Activated CD4-positive, alpha-beta T cell treated with anti-CD3 and anti-CD28 coated beads, Interleukin-2, amount 10 ng/mL, durations not matched to agents 7 days and 5 days (primary cell): ENCODE data around the gene LOXHD1. TPM values are rescaled to one million over a fixed set of nuclear protein-coding genes. Genes with fewer than 3 reads are reported as not detected.

Experiments used
- CTCF ChIA-PET: fragments of 350-600 bp; sonication (Branson Sonifier 250); formaldehyde crosslinking; loops from one replicate; lab custom pipeline; 2021; ENCODE audit warnings: antibody characterized with exemption; lab: Charles Lee
- POLR2A ChIA-PET: fragments of 350-600 bp; sonication (Branson Sonifier 250); formaldehyde crosslinking; loops from one replicate; lab custom pipeline; 2021; ENCODE audit warnings: antibody characterized with exemption; lab: Charles Lee
- DNase-seq: peaks from one replicate; pipeline ENCODE4 v3.0.0-alpha.2; 2020
- H3K27ac Mint-ChIP-seq: one replicate; pipeline ENCODE4 v1.8.0; 2021; ENCODE audit warnings: mild to moderate bottlenecking, moderate library complexity, mixed read lengths
- H3K27me3 Mint-ChIP-seq: one replicate; pipeline ENCODE4 v1.8.0; 2021; ENCODE audit warnings: mixed read lengths
- H3K36me3 Mint-ChIP-seq: one replicate; pipeline ENCODE4 v1.8.0; 2021; ENCODE audit warnings: low read depth, mixed read lengths
- H3K4me1 Mint-ChIP-seq: one replicate; pipeline ENCODE4 v1.8.0; 2021; ENCODE audit warnings: mixed read lengths
- H3K4me3 Mint-ChIP-seq: one replicate; pipeline ENCODE4 v1.8.0; 2021; ENCODE audit warnings: mild to moderate bottlenecking, moderate library complexity, mixed read lengths
- H3K9me3 Mint-ChIP-seq: one replicate; pipeline ENCODE4 v1.8.0; 2021; ENCODE audit warnings: mixed read lengths
- total RNA-seq, 2 experiments: library from RNA; stranded (reverse); gene quantifications; one replicate each; pipeline ENCODE4 v1.2.3, GENCODE V29; 2021

LOXHD1 gene
- total RNA-seq, 2 experiments from 2014 or later: 0.25 to 0.35 TPM

- H3K4me1 Mint-ChIP-seq: no peaks in the 10 kb centered on the region
- DNase-seq: no peak
- CTCF ChIA-PET: interaction anchor here (1.0 kb wide), 1 partner anchor 80 kb away, joined by 3 read pairs; no protein-coding TSS in a partner anchor
- POLR2A ChIA-PET: no interaction called here
- H3K4me3 Mint-ChIP-seq: no peak overlapping the region
- H3K36me3 Mint-ChIP-seq: no peaks in the 10 kb centered on the region
- peaks cover 13% of the 10 kb centered on the region for H3K9me3 Mint-ChIP-seq
- H3K27me3 Mint-ChIP-seq: peaks cover 7% of the 10 kb centered on the region
- no peak overlapping the region for H3K27ac Mint-ChIP-seq
Measured at GRCh38 chr18:46577546-46577945, 79.5 kb downstream of the LOXHD1 start.

GRCh38 chr18:46575851-46576250 lies 81.2 kb downstream of the LOXHD1 start:
- Mint-ChIP-seq H3K4me3 (no peak overlapping the region), H3K27ac (no peak overlapping the region), H3K36me3 (no peaks in the 10 kb centered on the region), H3K27me3 (no peaks in the 10 kb centered on the region), H3K4me1 (no peaks in the 10 kb centered on the region), H3K9me3 (peaks cover 2% of the 10 kb centered on the region)
- ChIA-PET CTCF (interaction anchor here (1.0 kb wide), 1 partner anchor 42 kb away, joined by 3 read pairs; no protein-coding TSS in a partner anchor), POLR2A (no interaction called here)
- no peak for DNase-seq

GRCh38 chr18:46574743-46575115 lies 82.3 kb downstream of the LOXHD1 start:
- CTCF ChIA-PET: interaction anchor here (1.0 kb wide), 1 partner anchor 9 kb away, joined by 3 read pairs; no protein-coding TSS in a partner anchor
- Mint-ChIP-seq H3K27ac (no peak overlapping the region), H3K9me3 (peaks cover under 1% of the 10 kb centered on the region), H3K27me3 (no peaks in the 10 kb centered on the region), H3K36me3 (no peaks in the 10 kb centered on the region), H3K4me1 (no peaks in the 10 kb centered on the region), H3K4me3 (no peak overlapping the region)
- DNase-seq: no peak
- POLR2A ChIA-PET: no interaction called here

GRCh38 chr18:46574000-46574742 lies 82.8 kb downstream of the LOXHD1 start:
- H3K27ac Mint-ChIP-seq: no peak overlapping the region
- H3K27me3 Mint-ChIP-seq: no peaks in the 10 kb centered on the region
- POLR2A ChIA-PET: no interaction called here
- CTCF ChIA-PET: no interaction called here
- H3K4me1 Mint-ChIP-seq: no peaks in the 10 kb centered on the region
- H3K36me3 Mint-ChIP-seq: no peaks in the 10 kb centered on the region
- DNase-seq: no peak
- no peaks in the 10 kb centered on the region for H3K9me3 Mint-ChIP-seq
- no peak overlapping the region for H3K4me3 Mint-ChIP-seq

GRCh38 chr18:46573156-46573555 lies 83.9 kb downstream of the LOXHD1 start:
- Mint-ChIP-seq H3K9me3 (no peaks in the 10 kb centered on the region), H3K36me3 (no peaks in the 10 kb centered on the region), H3K27me3 (peaks cover 4% of the 10 kb centered on the region), H3K4me1 (no peaks in the 10 kb centered on the region), H3K27ac (no peak overlapping the region), H3K4me3 (no peak overlapping the region)
- DNase-seq: no peak
- ChIA-PET POLR2A (no interaction called here), CTCF (no interaction called here)

GRCh38 chr18:46571756-46572155 lies 85.3 kb downstream of the LOXHD1 start:
- ChIA-PET POLR2A (no interaction called here), CTCF (interaction anchor here (0.6 kb wide), 1 partner anchor 595 kb away, joined by 4 read pairs; no protein-coding TSS in a partner anchor)
- no peak for DNase-seq
- Mint-ChIP-seq H3K36me3 (no peaks in the 10 kb centered on the region), H3K4me1 (no peaks in the 10 kb centered on the region), H3K27ac (no peak overlapping the region), H3K9me3 (no peaks in the 10 kb centered on the region), H3K27me3 (peaks cover 7% of the 10 kb centered on the region), H3K4me3 (no peak overlapping the region)

- no peaks in the 10 kb centered on the region for H3K4me1 Mint-ChIP-seq
- POLR2A ChIA-PET: no interaction called here
- peaks cover 7% of the 10 kb centered on the region for H3K27me3 Mint-ChIP-seq
Measured at GRCh38 chr18:46570666-46571065, 86.4 kb downstream of the LOXHD1 start.

GRCh38 chr18:46570134-46570533 lies 86.9 kb downstream of the LOXHD1 start:
- H3K27ac Mint-ChIP-seq: no peak overlapping the region
- H3K27me3 Mint-ChIP-seq: peaks cover 7% of the 10 kb centered on the region
- DNase-seq: no peak
- no peak overlapping the region for H3K4me3 Mint-ChIP-seq
- POLR2A ChIA-PET: no interaction called here
- H3K36me3 Mint-ChIP-seq: no peaks in the 10 kb centered on the region
- CTCF ChIA-PET: no interaction called here
- no peaks in the 10 kb centered on the region for H3K9me3 Mint-ChIP-seq
- H3K4me1 Mint-ChIP-seq: no peaks in the 10 kb centered on the region

More at GRCh38 chr18:46570666-46571065, 86.4 kb downstream of the LOXHD1 start:
- CTCF ChIA-PET: no interaction called here
- Mint-ChIP-seq H3K36me3 (no peaks in the 10 kb centered on the region), H3K27ac (no peak overlapping the region), H3K9me3 (no peaks in the 10 kb centered on the region), H3K4me3 (no peak overlapping the region)
- DNase-seq: no peak

GRCh38 chr18:46569211-46569610 lies 87.8 kb downstream of the LOXHD1 start:
- DNase-seq: no peak
- Mint-ChIP-seq H3K27ac (no peak overlapping the region), H3K4me3 (no peak overlapping the region), H3K36me3 (no peaks in the 10 kb centered on the region), H3K4me1 (no peaks in the 10 kb centered on the region), H3K27me3 (peaks cover 7% of the 10 kb centered on the region), H3K9me3 (no peaks in the 10 kb centered on the region)
- ChIA-PET CTCF (no interaction called here), POLR2A (no interaction called here)

- POLR2A ChIA-PET: no interaction called here
- DNase-seq: no peak
- Mint-ChIP-seq H3K9me3 (no peaks in the 10 kb centered on the region), H3K36me3 (no peaks in the 10 kb centered on the region), H3K4me3 (no peak overlapping the region), H3K27me3 (peaks cover 7% of the 10 kb centered on the region), H3K4me1 (no peaks in the 10 kb centered on the region), H3K27ac (no peak overlapping the region)
- CTCF ChIA-PET: interaction anchor here (1.4 kb wide), 1 partner anchor 91 kb away, joined by 3 read pairs; no protein-coding TSS in a partner anchor
Measured at GRCh38 chr18:46567196-46567595, 89.8 kb downstream of the LOXHD1 start.

GRCh38 chr18:46566111-46566510 lies 90.9 kb downstream of the LOXHD1 start:
- CTCF ChIA-PET: interaction anchor here (1.0 kb wide), 1 partner anchor 9 kb away, joined by 3 read pairs; no protein-coding TSS in a partner anchor
- H3K9me3 Mint-ChIP-seq: no peaks in the 10 kb centered on the region
- POLR2A ChIA-PET: no interaction called here
- no peaks in the 10 kb centered on the region for H3K36me3 Mint-ChIP-seq
- no peaks in the 10 kb centered on the region for H3K4me1 Mint-ChIP-seq
- no peak overlapping the region for H3K4me3 Mint-ChIP-seq
- no peak overlapping the region for H3K27ac Mint-ChIP-seq
- H3K27me3 Mint-ChIP-seq: peaks cover 7% of the 10 kb centered on the region
- DNase-seq: no peak

- ChIA-PET POLR2A (no interaction called here), CTCF (no interaction called here)
- Mint-ChIP-seq H3K9me3 (no peaks in the 10 kb centered on the region), H3K4me3 (no peak overlapping the region), H3K27me3 (peaks cover 7% of the 10 kb centered on the region), H3K27ac (no peak overlapping the region), H3K36me3 (no peaks in the 10 kb centered on the region), H3K4me1 (no peaks in the 10 kb centered on the region)
- DNase-seq: no peak
Measured at GRCh38 chr18:46565256-46565655, 91.8 kb downstream of the LOXHD1 start.

GRCh38 chr18:46563317-46563716 lies 93.7 kb downstream of the LOXHD1 start:
- Mint-ChIP-seq H3K27ac (no peak overlapping the region), H3K36me3 (no peaks in the 10 kb centered on the region), H3K4me1 (no peaks in the 10 kb centered on the region), H3K9me3 (no peaks in the 10 kb centered on the region), H3K27me3 (peaks cover 2% of the 10 kb centered on the region), H3K4me3 (no peak overlapping the region)
- ChIA-PET POLR2A (no interaction called here), CTCF (no interaction called here)
- DNase-seq: no peak
